HG03175 (cell line): Measurements from ENCODE around the gene PLAAT3.
A peak's percentile ranks its signal among the peaks of the same experiment; 100 is the strongest.
"Not testable (repeated sequence)": the region's sequence is repeated elsewhere in the genome, so short reads cannot be mapped to it uniquely, and the experiment has no call there.

ENCODE experiments used
- ATAC-seq: cut with Tn5 transposase; IDR thresholded peaks from one replicate; pipeline ENCODE4 v1.9.1; 2021; ENCODE audit warnings: mild to moderate bottlenecking, moderate library complexity; ENCODE audit not compliant: unreplicated experiment

The PLAAT3 gene

GRCh38 chr11:63614136-63614671 is at the start of gene PLAAT3:
PLAAT3 (minus strand) TSS chr11:63614433; CDS start chr11:63614014, 419 bp downstream.
- ATAC-seq = peak; percentile 43

GRCh38 chr11:63663809-63664208 is 49.6 kb upstream of the PLAAT3 start:
- ATAC-seq = no peak

- ATAC-seq = no peak
Measured at GRCh38 chr11:63660972-63661371, 46.7 kb upstream of the PLAAT3 start.

- ATAC-seq = no peak
Measured at GRCh38 chr11:63652671-63653070, 38.4 kb upstream of the PLAAT3 start.

GRCh38 chr11:63643205-63643604 is 29.0 kb upstream of the PLAAT3 start:
- no peak for ATAC-seq

- no peak for ATAC-seq
Measured at GRCh38 chr11:63641727-63642126, 27.5 kb upstream of the PLAAT3 start.

GRCh38 chr11:63639199-63639832 is 25.1 kb upstream of the PLAAT3 start:
- ATAC-seq = no peak

- not testable (repeated sequence) for ATAC-seq
Measured at GRCh38 chr11:63638436-63638835, 24.2 kb upstream of the PLAAT3 start.

GRCh38 chr11:63635762-63636465 is 21.7 kb upstream of the PLAAT3 start:
- no peak for ATAC-seq

GRCh38 chr11:63629426-63629825 is 15.2 kb upstream of the PLAAT3 start:
- ATAC-seq = no peak

- ATAC-seq = no peak
Measured at GRCh38 chr11:63623513-63624140, 9.4 kb upstream of the PLAAT3 start.

- no peak for ATAC-seq
Measured at GRCh38 chr11:63622323-63622722, 8.1 kb upstream of the PLAAT3 start.

- ATAC-seq = no peak
Measured at GRCh38 chr11:63621071-63621470, 6.8 kb upstream of the PLAAT3 start.

- ATAC-seq = no peak
Measured at GRCh38 chr11:63619967-63620366, 5.7 kb upstream of the PLAAT3 start.

- ATAC-seq = not testable (repeated sequence)
Measured at GRCh38 chr11:63617686-63618085, 3.5 kb upstream of the PLAAT3 start.

- ATAC-seq = no peak
Measured at GRCh38 chr11:63616953-63617352, 2.7 kb upstream of the PLAAT3 start.

- ATAC-seq = peak; percentile 48
Measured at GRCh38 chr11:63613517-63614135, 607 bp downstream of the PLAAT3 start.

GRCh38 chr11:63612181-63612580 is 2.1 kb downstream of the PLAAT3 start:
- ATAC-seq = no peak

- no peak for ATAC-seq
Measured at GRCh38 chr11:63611395-63611747, 2.9 kb downstream of the PLAAT3 start.

- ATAC-seq = no peak
Measured at GRCh38 chr11:63610604-63611394, 3.4 kb downstream of the PLAAT3 start.
